ENCODE measurements around the gene S100A2. TPM values are rescaled to one million over a fixed set of nuclear protein-coding genes. Genes with fewer than 3 reads are reported as not detected.

S100A2 gene
- total and polyA plus RNA-seq, 2 of the 8 experiments (the other 6 are each of a cell fraction or from before 2014, with no cell fraction given): 0.86 TPM; not detected in 1

GRCh38 chr1:153532769-153533599, 32.7 kb downstream of the S100A2 start (continued):
- TF ChIP-seq ATF2 (IDR thresholded peaks at IDR 0.05; ENCODE audit: low read length) (no peak), ATF3 (IDR thresholded peaks at IDR 0.05; ENCODE audit: insufficient read depth, low read depth, low read length) (no peak), RFX5 (IDR thresholded peaks at IDR 0.05; ENCODE audit: borderline replicate concordance, low read depth, low read length) (no peak), EGR1 (IDR thresholded peaks at IDR 0.05; ENCODE audit: borderline replicate concordance, low read depth, low read length) (no peak), HDAC2 (IDR thresholded peaks at IDR 0.05; ENCODE audit: borderline replicate concordance in 1 of 2, low read depth in 2 of 2, low read length in 2 of 2) (0 out of 4 replicates have a peak, but pooled peaks have one; percentile 15 to 67), NRF1 (IDR thresholded peaks at IDR 0.05; ENCODE audit: low read depth, low read length) (no peak), CBX5 (IDR thresholded peaks at IDR 0.05; ENCODE audit: low read depth, low read length) (no peak), RAD21 (IDR thresholded peaks at IDR 0.05 in 1 of 2, conservative IDR thresholded peaks at IDR 0.05 in 1 of 2; ENCODE audit: low read depth in 2 of 2, low read length in 2 of 2) (peak; percentile 78 to 92), MAFK (IDR thresholded peaks at IDR 0.05; ENCODE audit: low read depth, low read length) (no peak), EP300 (IDR thresholded peaks at IDR 0.05; ENCODE audit: borderline replicate concordance in 1 of 2, low read depth in 2 of 2, low read length in 2 of 2) (no peak), ZNF274 (IDR thresholded peaks at IDR 0.05; ENCODE audit: borderline replicate concordance, extremely low read depth, low read length) (no peak), EZH2 (IDR thresholded peaks at IDR 0.05; ENCODE audit: low read depth, low read length, severe bottlenecking) (peak; percentile 40), RNF2 (IDR thresholded peaks at IDR 0.05; ENCODE audit: borderline replicate concordance, low read depth, low read length, missing control alignments, poor library complexity, severe bottlenecking) (no peak), TAF7 (optimal IDR thresholded peaks at IDR 0.05; ENCODE audit: borderline replicate concordance, low read depth, low read length) (peak; percentile 47), NANOG (IDR thresholded peaks at IDR 0.05; ENCODE audit: insufficient read depth, low read depth, low read length, poor library complexity, severe bottlenecking) (no peak), CHD1 (IDR thresholded peaks at IDR 0.05; ENCODE audit: low read depth, low read length) (no peak), SIN3A (conservative IDR thresholded peaks at IDR 0.05 in 1 of 2, IDR thresholded peaks at IDR 0.05 in 1 of 2; ENCODE audit: low read depth in 1 of 2, low read length in 2 of 2) (peak in 1 of 2 experiments; percentile 63; a peak in 1 of 4 replicates), TBP (IDR thresholded peaks at IDR 0.05; ENCODE audit: low read depth, low read length) (peak; percentile 8; the same call in 1 of the 2 replicates), SP2 (IDR thresholded peaks at IDR 0.05; ENCODE audit: low read length) (no peak)
